Testis (tissue), 3 donors: Measurements from ENCODE around the gene SUSD1. TPM values are rescaled to one million over a fixed set of nuclear protein-coding genes. Genes with fewer than 3 reads are reported as not detected.
"Not testable (repeated sequence)": the region's sequence is repeated elsewhere in the genome, so short reads cannot be mapped to it uniquely, and the experiment has no call there.

Experiments
- DNase-seq: peaks from one replicate; pipeline ENCODE4 v3.0.0-alpha.2; 2019
- H3K27ac ChIP-seq, 2 donors: fragments of 200-600 bp; sonication (generic); one replicate each; pipeline ENCODE4 v1.5.1; 2019
- H3K27me3 ChIP-seq: fragments of 200-600 bp; sonication (generic); one replicate; pipeline ENCODE4 v1.5.1; 2019
- H3K36me3 ChIP-seq: fragments of 200-600 bp; sonication (generic); one replicate; pipeline ENCODE4 v1.5.1; 2017; ENCODE audit warnings: low read depth; ENCODE audit errors: missing control alignments
- H3K4me1 ChIP-seq: fragments of 200-600 bp; sonication (generic); one replicate; pipeline ENCODE4 v1.5.1; 2019
- H3K4me3 ChIP-seq, 2 donors: fragments of 200-600 bp; sonication (generic); one replicate each; pipeline ENCODE4 v1.5.1; 2017 to 2019
- H3K9me3 ChIP-seq: fragments of 200-600 bp; sonication (generic); one replicate; pipeline ENCODE4 v1.5.1; 2017
- POLR2A ChIP-seq: fragments of 450-650 bp; IDR thresholded peaks from one replicate; pipeline ENCODE4 v1.6.1; 2017; ENCODE audit warnings: antibody characterized with exemption, mild to moderate bottlenecking, moderate library complexity
- WGBS, 2 donors: methylation state at CpG; one replicate each; pipeline ENCODE4 v1.1.5; 2018; 5-methylcytosine and 5-hydroxymethylcytosine counted together
- intact Hi-C: fragments of 100-400 bp; cut with DNase I; formaldehyde crosslinking; loops from one replicate; pipeline ENCODE4 v1.15.1; 2023; ENCODE audit warnings: low total_unique reads
- polyA plus RNA-seq: library from polyadenylated mRNA; stranded (reverse); fragments of 350-450 nt; fragmentation: Illumina TruSeq; extraction: RNeasy Lipid Tissue Mini Kit (QIAGEN cat#74804); gene quantifications from one replicate; pipeline ENCODE4 v1.2.3, GENCODE V29; 2014; ENCODE audit warnings: low read depth, low replicate concordance; ENCODE audit not compliant: insufficient read depth
- total RNA-seq, 2 donors: library from RNA; depleted of rRNA; stranded (reverse); fragments of >200 nt; gene quantifications; one replicate each; pipeline ENCODE4 v1.2.3, GENCODE V29; 2016
- TF ChIP-seq, protein P1 (sequence below), 3 experiments: fragments of 450-650 bp in 2 of 3; fragments of 200-600 bp in 1 of 3; sonication (generic) in 1 of 3; IDR thresholded peaks; one replicate each; pipeline ENCODE4 v1.5.1; 2016 to 2019; ENCODE audit warnings: antibody characterized with exemption in 3 of 3, mild to moderate bottlenecking in 2 of 3, moderate library complexity in 1 of 3

The SUSD1 gene
- total and polyA plus RNA-seq, 3 donors from 2014 or later = 12.7 to 39.1 (median 28.0) TPM

DNA sequence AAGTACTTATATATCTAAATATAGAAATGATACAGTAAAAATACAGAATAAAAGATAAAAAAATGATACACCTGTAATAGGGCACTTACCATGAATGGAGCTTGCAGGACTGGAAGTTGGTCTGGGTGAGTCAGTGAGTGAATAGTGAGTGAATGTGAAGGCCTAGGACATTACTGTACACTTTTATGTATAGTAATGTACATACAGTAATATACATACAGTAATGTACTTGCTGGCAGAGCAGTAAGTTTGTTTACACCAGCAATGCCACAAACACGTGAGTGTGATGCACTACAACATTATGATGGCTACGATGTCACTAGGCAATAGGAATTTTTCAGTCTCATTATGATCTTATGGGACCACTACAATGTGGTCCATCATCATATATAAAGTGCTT, 34.2 kb downstream of the SUSD1 start:
- H3K4me1 ChIP-seq = peaks cover 4% of the 10 kb centered on the region
- H3K9me3 ChIP-seq = no peaks in the 10 kb centered on the region
- no peaks in the 10 kb centered on the region for H3K36me3 ChIP-seq
- intact Hi-C loops = no loop called here
- no peak for DNase-seq
- no peak overlapping the region for H3K4me3 ChIP-seq
- H3K27me3 ChIP-seq = no peaks in the 10 kb centered on the region
- no peak overlapping the region for H3K27ac ChIP-seq
- TF ChIP-seq POLR2A = no peak
- TF ChIP-seq, protein P1, sequence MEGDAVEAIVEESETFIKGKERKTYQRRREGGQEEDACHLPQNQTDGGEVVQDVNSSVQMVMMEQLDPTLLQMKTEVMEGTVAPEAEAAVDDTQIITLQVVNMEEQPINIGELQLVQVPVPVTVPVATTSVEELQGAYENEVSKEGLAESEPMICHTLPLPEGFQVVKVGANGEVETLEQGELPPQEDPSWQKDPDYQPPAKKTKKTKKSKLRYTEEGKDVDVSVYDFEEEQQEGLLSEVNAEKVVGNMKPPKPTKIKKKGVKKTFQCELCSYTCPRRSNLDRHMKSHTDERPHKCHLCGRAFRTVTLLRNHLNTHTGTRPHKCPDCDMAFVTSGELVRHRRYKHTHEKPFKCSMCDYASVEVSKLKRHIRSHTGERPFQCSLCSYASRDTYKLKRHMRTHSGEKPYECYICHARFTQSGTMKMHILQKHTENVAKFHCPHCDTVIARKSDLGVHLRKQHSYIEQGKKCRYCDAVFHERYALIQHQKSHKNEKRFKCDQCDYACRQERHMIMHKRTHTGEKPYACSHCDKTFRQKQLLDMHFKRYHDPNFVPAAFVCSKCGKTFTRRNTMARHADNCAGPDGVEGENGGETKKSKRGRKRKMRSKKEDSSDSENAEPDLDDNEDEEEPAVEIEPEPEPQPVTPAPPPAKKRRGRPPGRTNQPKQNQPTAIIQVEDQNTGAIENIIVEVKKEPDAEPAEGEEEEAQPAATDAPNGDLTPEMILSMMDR (IDR thresholded peaks at IDR 0.05) = no peak
- 92% methylated on average over 2 of the region's 2 CpGs for WGBS, 2 donors

DNA sequence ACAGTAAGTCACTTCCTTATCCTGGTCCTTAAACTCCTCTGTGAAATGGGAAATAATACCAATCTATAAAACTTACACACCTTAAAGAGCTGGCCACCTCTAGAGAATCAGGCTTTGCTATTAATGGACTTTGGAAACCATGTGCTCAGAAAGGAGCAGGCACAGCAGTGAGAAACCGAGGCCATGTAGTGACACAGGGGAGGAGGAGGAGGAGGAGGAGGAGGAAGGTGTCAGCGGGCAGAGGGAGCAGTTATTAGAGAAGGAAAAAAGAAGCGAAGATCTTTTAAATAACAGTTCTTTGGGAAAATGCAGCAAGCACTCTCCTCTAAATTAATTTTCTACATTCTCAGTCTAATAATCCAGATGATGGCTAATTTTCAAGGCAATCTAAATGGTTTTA, 38.0 kb downstream of the SUSD1 start:
- TF ChIP-seq, protein P1 (IDR thresholded peaks at IDR 0.05) = no peak
- no peak for TF ChIP-seq POLR2A
- Histone ChIP-seq H3K36me3 (no peaks in the 10 kb centered on the region), H3K9me3 (no peaks in the 10 kb centered on the region), H3K27me3 (no peaks in the 10 kb centered on the region), H3K4me3 (no peak overlapping the region), H3K4me1 (no peaks in the 10 kb centered on the region), H3K27ac (no peak overlapping the region)
- WGBS, 2 donors = 92 to 94% methylated on average over 3 of the region's 3 CpGs
- DNase-seq = no peak
- intact Hi-C loops = no loop called here

DNA sequence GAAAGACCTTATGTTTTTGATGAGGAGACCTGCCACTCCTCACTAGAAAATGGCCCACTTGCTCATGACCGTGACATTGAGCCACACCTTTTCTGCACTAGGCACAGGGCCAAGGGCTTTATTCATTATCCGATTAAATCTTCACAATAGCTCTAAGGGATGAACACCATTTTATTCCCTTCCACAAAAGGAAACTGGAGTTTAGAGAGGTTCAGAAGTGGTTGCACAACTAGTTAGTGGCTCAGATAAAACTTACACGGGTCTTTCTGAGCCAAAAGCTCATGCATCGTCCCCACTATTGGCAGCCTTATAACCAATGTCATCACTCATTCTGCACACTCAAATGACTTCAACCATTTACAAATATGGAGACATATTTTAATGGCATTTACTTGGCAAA, 39.4 kb downstream of the SUSD1 start:
- intact Hi-C loops = no loop called here
- H3K27ac ChIP-seq = no peak overlapping the region
- H3K4me3 ChIP-seq = no peak overlapping the region
- H3K27me3 ChIP-seq = no peaks in the 10 kb centered on the region
- DNase-seq = no peak
- WGBS, 2 donors = 84 to 90% methylated on average over 4 of the region's 4 CpGs
- no peak for TF ChIP-seq POLR2A
- TF ChIP-seq, protein P1 (IDR thresholded peaks at IDR 0.05) = no peak
- no peaks in the 10 kb centered on the region for H3K4me1 ChIP-seq
- H3K36me3 ChIP-seq = no peaks in the 10 kb centered on the region
- no peaks in the 10 kb centered on the region for H3K9me3 ChIP-seq

DNA sequence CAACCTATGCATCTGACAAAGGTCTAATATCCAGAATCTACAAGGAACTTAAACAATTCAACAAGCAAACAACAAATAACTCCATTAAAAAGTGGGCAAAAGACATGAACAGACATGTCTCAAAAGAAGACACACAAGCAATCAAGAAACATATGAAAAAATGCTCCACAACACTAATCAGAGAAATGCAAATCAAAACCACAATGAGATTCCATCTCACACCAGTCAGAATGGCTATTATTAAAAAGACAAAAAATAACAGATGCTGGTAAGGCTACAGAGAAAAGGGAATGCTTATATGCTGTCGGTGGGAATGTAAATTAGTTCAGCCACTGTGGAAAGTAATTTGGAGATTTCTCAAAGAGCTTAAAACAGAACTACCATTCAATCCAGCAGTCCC, 41.3 kb downstream of the SUSD1 start:
- H3K4me3 ChIP-seq, H3K9me3 ChIP-seq, DNase-seq, H3K27me3 ChIP-seq, H3K36me3 ChIP-seq, H3K27ac ChIP-seq, intact Hi-C loops, H3K4me1 ChIP-seq: not testable (repeated sequence)
- WGBS, 2 donors = 94 to 96% methylated on average over 1 of the region's 1 CpG

DNA sequence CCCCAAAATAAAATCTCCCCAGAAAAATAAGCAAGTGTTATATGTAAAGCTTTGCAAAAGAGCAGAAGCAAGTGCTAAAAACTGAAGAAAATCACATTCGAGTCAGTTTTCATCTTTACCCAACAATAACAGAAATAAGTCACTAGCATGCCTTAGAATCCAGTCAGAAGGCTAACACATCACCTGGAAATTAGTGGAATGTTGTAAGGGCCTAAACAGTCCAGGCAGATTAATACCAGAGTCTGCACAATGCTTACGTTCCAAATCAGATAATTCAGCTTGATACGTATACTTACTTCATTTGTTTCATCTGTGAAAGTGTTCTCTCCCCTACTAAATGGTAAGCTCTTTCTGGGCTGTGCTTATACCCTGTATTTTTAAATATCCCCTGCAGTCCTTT, 42.7 kb downstream of the SUSD1 start:
- H3K4me1 ChIP-seq = no peaks in the 10 kb centered on the region
- no peak overlapping the region for H3K4me3 ChIP-seq
- no peaks in the 10 kb centered on the region for H3K36me3 ChIP-seq
- TF ChIP-seq POLR2A = no peak
- TF ChIP-seq, protein P1 (IDR thresholded peaks at IDR 0.05) = no peak
- H3K9me3 ChIP-seq = no peaks in the 10 kb centered on the region
- intact Hi-C loops = no loop called here
- DNase-seq = no peak
- H3K27ac ChIP-seq = no peak overlapping the region
- H3K27me3 ChIP-seq = no peaks in the 10 kb centered on the region
- 91 to 97% methylated on average over 3 of the region's 3 CpGs for WGBS, 2 donors
